ENCODE measurements around the gene MARCO.
"Not testable (repeated sequence)": the region's sequence is repeated elsewhere in the genome, so short reads cannot be mapped to it uniquely, and the experiment has no call there.

The MARCO gene

GRCh38 chr2:118925981-118926380 is 16.0 kb upstream of the MARCO start:
- in situ Hi-C loops (cut with MboI; ENCODE audit: low sequenced_read_pairs) = no loop called here

GRCh38 chr2:118929059-118929458 is 12.9 kb upstream of the MARCO start:
- in situ Hi-C loops (cut with MboI; ENCODE audit: low sequenced_read_pairs) = no loop called here

GRCh38 chr2:118932949-118933348 is 9.0 kb upstream of the MARCO start:
- in situ Hi-C loops (cut with MboI; ENCODE audit: low sequenced_read_pairs) = no loop called here

- in situ Hi-C loops (cut with MboI; ENCODE audit: low sequenced_read_pairs) = no loop called here
Measured at GRCh38 chr2:118936306-118936705, 5.7 kb upstream of the MARCO start.

- in situ Hi-C loops (cut with MboI; ENCODE audit: low sequenced_read_pairs) = no loop called here
Measured at GRCh38 chr2:118936936-118937335, 5.1 kb upstream of the MARCO start.

GRCh38 chr2:118937817-118938216 is 4.2 kb upstream of the MARCO start:
- in situ Hi-C loops (cut with MboI; ENCODE audit: low sequenced_read_pairs) = no loop called here

- in situ Hi-C loops (cut with MboI; ENCODE audit: low sequenced_read_pairs) = no loop called here
Measured at GRCh38 chr2:118939994-118940393, 2.0 kb upstream of the MARCO start.

GRCh38 chr2:118940486-118941120 is 1.4 kb upstream of the MARCO start:
- in situ Hi-C loops (cut with MboI; ENCODE audit: low sequenced_read_pairs) = no loop called here

GRCh38 chr2:118943286-118943685 is 1.3 kb downstream of the MARCO start:
- in situ Hi-C loops (cut with MboI; ENCODE audit: low sequenced_read_pairs) = no loop called here

- in situ Hi-C loops (cut with MboI; ENCODE audit: low sequenced_read_pairs) = no loop called here
Measured at GRCh38 chr2:118945881-118946280, 3.9 kb downstream of the MARCO start.

- in situ Hi-C loops (cut with MboI; ENCODE audit: low sequenced_read_pairs) = not testable (repeated sequence)
Measured at GRCh38 chr2:118948266-118948665, 6.3 kb downstream of the MARCO start.

- in situ Hi-C loops (cut with MboI; ENCODE audit: low sequenced_read_pairs) = no loop called here
Measured at GRCh38 chr2:118954297-118955060, 12.5 kb downstream of the MARCO start.

- in situ Hi-C loops (cut with MboI; ENCODE audit: low sequenced_read_pairs) = no loop called here
Measured at GRCh38 chr2:118965737-118966136, 23.7 kb downstream of the MARCO start.

GRCh38 chr2:118967124-118967880 is 25.3 kb downstream of the MARCO start:
- in situ Hi-C loops (cut with MboI; ENCODE audit: low sequenced_read_pairs) = no loop called here

- in situ Hi-C loops (cut with MboI; ENCODE audit: low sequenced_read_pairs) = no loop called here
Measured at GRCh38 chr2:118968042-118968441, 26.0 kb downstream of the MARCO start.

- in situ Hi-C loops (cut with MboI; ENCODE audit: low sequenced_read_pairs) = no loop called here
Measured at GRCh38 chr2:118968961-118969733, 27.2 kb downstream of the MARCO start.

- in situ Hi-C loops (cut with MboI; ENCODE audit: low sequenced_read_pairs) = no loop called here
Measured at GRCh38 chr2:118969734-118970395, 27.9 kb downstream of the MARCO start.

GRCh38 chr2:118970396-118971135 is 28.6 kb downstream of the MARCO start:
- in situ Hi-C loops (cut with MboI; ENCODE audit: low sequenced_read_pairs) = no loop called here

GRCh38 chr2:118971245-118972122 is 29.5 kb downstream of the MARCO start:
- in situ Hi-C loops (cut with MboI; ENCODE audit: low sequenced_read_pairs) = no loop called here

Data from HL-60/S4 (cell line).